NK-92 treated with Interleukin-12 subunit alpha and Interleukin-12 subunit beta, amount 100 ng/mL, for 24 hours (cell line): Measurements from ENCODE around the gene LRRC49.
"Not testable (repeated sequence)": the region's sequence is repeated elsewhere in the genome, so short reads cannot be mapped to it uniquely, and the experiment has no call there.

Source experiments
- DNase-seq: peaks from one replicate; lab custom pipeline; 2025; lab: John Stamatoyannopoulos, UW

The LRRC49 gene

DNA sequence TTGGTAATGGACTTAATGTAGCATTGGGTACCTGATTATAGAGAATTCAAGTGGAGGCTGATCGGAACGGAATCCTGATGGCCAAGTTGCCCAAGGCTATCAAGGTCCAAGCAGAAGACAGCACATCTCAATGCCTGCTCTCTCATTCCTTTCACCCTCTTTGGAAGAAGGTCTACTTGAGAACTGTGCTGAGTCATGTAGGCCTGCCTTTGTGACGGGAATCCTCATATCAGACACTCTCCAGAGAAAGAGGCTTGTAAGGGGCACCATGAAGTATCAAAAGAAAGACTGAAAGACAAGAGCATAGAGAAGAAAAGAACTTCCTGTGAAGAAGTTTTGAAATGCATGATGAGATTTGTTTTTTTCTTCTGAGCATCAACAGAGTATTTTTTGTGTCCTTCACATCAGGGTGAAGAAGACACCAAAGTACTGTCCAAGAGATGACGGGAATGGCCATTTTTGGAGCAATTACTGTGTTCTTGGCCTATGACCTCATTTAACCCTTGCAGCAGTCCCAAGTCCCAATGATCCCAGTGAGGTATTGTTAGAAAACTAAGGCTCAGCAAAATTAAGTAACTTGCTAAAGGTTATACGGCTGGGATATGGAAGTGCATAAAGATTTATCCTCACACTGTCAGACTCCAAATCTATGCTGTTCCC lies 25.5 kb upstream of the LRRC49 start:
- no peak for DNase-seq

DNA sequence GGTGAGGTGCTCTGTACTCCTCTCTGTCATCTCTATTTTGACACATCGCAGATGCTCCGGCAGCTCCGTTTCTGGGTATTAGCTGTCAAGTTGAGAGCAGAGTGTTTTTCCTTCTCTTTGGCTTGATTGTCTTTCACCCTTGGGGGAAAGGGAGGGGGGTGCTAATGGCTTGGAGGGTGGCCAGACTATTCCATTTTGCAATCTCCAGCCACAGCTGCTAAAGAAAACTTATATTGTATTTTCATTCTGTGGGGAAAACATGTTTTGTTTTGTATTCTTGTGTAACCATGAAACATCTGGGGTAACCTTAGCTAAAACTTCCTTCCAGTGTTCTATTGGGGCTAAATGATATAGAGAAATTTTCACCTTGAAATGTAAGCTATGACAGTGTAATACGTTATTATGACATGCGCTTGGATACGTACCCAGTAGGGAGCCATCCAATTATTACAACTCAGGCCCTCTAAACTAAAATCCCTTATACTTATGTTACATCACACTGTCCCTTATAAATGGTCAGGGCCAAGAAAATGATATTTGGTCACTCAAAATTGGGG lies 24.6 kb upstream of the LRRC49 start:
- no peak for DNase-seq

DNA sequence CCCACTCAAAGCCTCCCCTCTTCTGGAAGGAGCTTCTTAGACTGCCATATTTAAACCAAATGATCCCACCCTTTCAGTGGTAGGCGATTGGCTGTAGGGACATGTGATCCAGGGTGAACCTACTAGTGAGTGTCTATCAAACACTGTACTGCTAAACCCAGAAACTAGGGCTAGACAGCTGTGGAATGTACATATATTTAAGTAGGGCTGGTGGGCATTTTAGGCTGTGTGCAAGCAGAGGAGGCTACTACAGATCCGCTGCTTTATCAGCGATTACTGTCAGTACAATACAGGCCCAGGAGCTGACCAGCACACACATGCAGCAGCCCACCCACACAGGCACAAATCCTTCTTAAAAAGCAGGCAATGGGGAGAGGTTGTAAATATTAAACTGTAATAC lies 23.3 kb upstream of the LRRC49 start:
- DNase-seq = no peak

GRCh38 chr15:70870051-70870450 lies 22.6 kb upstream of the LRRC49 start:
- DNase-seq = no peak

DNA sequence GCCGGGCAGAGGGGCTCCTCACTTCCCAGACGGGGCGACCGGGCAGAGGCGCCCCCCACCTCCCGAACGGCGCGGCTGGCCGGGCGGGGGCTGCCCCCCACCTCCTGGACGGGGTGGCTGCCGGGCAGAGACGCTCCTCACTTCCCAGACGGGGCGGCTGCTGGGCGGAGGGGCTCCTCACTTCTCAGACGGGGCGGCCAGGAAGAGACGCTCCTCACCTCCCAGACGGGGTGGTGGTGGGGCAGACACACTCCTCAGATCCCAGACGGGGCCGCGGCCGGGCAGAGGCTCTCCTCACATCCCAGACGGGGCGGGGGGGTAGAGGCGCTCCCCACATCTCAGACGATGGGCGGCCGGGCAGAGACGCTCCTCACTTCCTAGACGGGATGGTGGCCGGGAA lies 21.1 kb upstream of the LRRC49 start:
- DNase-seq = not testable (repeated sequence)

DNA sequence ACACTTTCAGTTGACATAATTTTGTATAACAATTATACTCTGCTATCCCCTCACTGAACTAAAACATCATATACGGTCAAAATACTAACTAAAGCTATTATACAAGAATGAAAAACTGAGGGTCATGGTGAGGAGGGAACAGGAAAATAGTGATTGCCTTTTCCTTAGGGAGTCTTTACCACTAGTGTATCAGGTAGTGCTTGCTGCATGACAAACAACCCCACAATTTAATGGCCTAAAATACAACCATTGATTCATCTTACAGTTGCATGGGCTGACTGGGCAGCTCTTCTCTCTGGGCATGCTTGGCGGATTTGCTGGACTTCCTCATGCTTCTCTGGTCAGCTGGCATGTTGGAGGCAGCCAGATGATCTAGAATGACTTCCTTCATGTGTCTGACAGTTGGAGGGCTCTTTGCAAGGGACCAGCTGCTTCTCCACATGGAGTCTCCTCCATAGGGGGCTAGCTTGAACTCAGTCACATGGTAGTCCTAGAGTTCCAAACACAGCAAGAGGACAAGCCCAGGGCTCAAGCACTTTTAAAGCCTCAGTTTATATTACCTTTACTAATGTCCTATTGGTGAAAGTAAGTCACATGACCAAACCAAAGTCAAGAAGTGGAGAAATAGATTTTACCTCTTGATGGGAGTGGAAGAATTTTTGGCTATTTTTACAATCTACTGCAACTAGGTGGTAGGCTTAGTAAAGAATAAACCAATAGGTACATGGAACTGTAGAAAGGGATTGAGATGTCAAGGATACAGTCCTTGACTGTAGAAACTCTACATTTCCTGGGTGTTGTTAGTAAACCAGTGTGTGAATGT lies 19.2 kb upstream of the LRRC49 start:
- DNase-seq = no peak

GRCh38 chr15:70875001-70875782 lies 17.4 kb upstream of the LRRC49 start:
- DNase-seq = no peak

DNA sequence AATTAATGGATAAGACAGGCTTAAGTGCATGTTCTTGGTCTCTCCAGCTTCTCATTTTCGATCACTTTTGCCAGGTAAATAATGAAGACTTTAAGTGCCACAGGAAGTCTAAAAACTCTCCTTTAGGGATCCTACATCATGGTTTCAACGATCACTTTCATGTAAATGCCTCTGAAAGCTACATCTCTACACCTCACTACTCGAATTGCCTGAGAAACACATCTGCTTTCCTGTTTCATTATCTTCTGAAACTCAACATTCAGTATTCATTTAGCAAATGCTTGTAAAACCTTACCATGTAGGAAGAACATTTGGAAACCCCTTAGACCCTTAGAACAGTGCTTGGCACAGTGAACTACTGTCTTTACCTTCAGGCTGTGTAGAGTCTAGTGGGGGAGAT lies 16.6 kb upstream of the LRRC49 start:
- DNase-seq = no peak

DNA sequence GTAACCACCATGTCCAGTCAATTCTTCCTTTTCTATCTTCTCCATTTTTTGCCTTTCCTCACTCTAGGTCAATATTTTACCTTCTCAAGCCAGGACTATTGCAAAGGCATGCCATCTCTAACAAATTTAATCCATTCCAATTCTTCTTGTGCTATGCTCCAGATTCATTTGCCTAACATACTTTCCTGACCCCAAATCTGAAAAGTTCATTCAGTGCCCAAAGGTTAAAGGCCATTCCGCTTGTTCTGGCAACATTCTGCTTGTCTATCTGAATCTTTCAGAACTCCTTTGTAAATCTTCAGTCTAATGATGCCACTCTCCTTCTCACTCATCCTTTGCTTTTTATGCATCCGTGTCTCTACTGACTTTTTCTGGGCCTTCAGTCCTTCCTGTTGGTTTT lies 15.9 kb upstream of the LRRC49 start:
- no peak for DNase-seq

- no peak for DNase-seq
These were observed 13.2 kb upstream of the LRRC49 start for GRCh38 chr15:70879401-70879800.

DNA sequence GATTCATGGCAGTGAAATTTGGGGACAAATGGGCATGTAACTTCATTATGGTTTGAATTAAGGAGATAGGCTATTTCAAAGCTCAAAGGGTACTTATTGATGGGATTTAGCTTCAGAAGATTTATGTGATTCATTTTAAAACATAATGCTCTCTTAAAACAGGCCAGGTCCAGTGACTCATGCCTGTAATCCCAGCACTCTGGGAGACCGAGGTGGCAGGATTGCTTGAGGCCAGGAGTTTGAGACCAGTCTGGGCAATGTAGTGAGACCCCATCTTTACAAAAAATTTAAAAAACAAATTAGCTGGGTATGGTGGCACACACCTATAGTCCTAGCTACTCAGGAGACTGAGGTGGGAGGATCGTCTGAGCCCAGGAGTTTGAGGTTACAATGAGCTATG lies 11.8 kb upstream of the LRRC49 start:
- no peak for DNase-seq

DNA sequence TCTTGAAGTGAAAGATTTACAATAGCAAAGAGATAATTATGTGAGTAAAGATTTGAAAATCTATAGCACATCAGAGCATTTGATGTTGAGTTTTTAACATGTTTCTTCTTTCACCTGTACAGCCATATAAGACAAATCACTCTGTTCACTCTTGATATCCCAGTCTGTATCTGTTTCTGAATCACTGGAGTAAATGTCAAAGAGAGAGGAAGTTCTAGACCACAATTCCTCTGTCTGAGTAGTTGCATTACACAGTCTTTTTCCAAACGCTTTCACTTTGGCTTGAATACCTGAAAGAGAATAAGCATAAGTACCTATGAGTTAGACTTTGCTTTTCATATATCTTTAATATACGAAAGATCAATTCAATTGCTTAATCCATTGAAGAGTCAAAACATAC lies 10.3 kb upstream of the LRRC49 start:
- no peak for DNase-seq

- no peak for DNase-seq
These were observed 410 bp downstream of the LRRC49 start for GRCh38 chr15:70892912-70893560.

- no peak for DNase-seq
These were observed 9.5 kb downstream of the LRRC49 start for GRCh38 chr15:70902107-70902506.

DNA sequence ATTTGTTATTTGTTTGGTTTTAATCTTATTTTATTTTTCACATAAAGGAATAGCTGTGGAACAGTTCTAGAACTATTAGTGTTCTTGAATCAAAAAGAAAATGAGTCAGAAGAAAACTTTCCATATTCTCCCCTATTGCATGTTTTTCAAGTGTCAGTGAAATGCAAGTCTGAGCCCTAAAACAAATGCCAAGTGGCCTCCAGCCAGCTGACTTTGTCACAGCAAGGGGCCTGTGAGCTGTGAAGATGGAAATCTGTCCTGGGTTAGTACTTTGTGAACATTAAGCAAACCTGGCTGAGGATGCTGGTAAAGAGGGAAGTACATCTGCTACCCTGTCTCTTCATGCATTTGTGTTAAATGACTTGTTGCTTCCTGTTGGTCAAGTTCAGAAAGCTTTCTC lies 14.2 kb downstream of the LRRC49 start:
- DNase-seq = no peak

GRCh38 chr15:70907784-70908471 lies 15.3 kb downstream of the LRRC49 start:
- DNase-seq = no peak

DNA sequence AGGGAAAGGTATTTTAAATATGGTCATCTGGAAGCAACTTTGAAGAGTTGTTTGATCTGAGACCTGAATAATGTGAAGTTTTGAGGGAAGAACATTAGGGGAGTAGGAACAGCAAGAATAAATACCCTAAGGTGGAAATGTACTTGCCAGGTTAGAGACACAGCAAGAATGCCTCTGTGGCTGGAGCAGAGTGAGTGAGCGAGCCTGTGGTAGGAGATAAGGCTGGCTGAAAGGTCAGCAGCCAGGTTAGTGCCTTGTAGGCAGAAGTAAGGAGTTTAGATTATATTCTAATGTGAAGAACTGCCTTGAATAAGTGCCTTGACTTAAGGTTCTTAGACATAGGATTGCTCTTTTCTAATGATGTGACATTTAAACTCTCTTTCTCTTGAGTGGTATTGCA lies 18.3 kb downstream of the LRRC49 start:
- no peak for DNase-seq

GRCh38 chr15:70912187-70912586 lies 19.6 kb downstream of the LRRC49 start:
- DNase-seq = no peak

DNA sequence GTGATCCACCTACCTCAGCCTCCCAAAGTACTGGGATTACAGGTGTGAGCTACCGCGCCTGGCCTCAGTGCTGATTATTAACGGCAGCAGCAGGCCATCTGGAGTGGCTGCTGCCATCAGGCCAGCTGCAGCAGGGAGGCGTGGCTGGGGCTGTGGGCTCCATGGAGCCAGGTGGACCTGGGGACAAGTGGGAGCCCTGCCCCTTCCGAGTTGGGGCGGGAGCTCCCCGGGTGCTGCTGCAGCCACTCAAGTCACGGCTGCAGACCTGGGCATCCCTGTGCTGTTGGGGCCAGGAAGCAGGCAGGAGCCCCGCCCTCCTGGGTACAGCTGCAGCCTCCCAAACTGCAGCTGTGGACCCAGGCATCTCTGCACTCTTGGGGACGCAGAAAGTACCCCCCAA lies 23.9 kb downstream of the LRRC49 start:
- no peak for DNase-seq

GRCh38 chr15:70917955-70918354 lies 25.3 kb downstream of the LRRC49 start:
- no peak for DNase-seq

DNA sequence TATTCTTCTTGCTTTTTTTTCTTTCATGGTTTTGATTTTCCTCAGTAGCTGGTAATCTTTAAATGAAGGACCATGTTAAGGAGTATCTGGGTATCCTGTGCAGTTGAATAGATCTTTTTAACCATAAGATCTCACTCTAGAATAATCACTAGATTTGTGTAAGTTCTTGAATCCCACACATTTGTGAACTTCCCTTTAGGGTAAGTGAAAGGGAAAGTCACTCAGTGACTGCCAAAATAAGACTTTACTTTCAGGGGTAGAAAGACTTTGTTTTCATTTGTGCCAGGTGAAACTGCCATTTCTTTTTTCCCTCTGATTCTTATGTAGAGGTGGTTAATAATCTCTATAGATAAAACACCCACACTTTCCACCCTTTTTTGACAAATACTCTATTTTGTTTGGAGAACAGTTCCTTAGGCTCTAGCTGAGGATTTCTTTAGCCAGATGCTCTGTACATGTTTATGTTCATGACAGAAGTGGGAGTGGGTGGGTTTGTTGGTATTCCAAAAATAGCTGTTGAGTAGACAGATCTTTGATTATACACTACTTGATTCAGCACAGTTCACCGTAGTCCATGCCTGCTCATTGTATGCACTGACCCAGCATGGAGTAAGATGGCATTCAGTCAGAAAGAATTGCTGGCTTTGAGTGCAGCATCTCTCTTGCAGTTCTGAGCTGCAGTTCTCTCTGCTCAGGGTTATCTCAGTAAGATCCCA lies 28.5 kb downstream of the LRRC49 start:
- DNase-seq = no peak
